ENCODE data around the gene AK4.

DNA sequence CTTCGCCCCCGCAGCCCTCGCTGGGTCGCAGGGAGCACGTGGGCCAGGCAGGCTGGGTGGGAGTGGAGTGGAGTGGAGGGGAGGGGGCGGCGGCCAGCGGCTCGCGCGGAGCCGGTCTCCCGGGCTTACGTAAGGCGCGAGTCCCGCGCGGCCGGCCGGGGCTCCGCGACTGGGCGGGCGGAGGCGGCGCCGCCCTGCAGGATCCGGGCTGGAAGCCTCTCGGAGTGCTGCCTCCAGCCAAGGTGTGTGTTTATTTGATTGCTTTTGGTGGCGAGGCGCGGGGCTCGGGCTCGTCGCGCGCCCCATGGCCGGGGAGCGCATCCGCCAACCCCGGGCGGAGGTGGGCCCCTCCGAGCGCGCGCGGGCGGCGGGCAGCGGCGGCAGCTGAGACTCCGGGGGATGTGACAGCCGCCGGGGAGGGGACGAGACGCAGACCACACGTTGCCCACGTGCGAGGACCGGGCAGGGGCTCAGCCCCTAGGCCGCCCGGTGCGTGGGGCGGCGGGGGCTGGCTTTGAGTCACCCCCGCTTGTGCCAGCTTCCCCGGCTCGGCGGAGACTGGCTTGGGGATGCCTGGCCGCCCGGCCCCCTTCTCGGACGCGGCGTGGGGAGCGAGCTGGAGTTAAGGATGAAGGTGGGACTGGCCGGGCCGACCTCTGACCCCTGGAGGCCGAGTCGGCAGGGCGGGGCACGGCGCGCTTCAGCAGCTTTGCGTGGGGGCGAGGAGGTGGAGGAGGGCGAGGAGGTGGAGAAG, 402 bp upstream of the AK4 start:
- TF ChIP-seq POLR2A (IDR thresholded peaks at IDR 0.05; ENCODE audit: low read length): no peak
- TF ChIP-seq GATA1 (IDR thresholded peaks at IDR 0.05; ENCODE audit: low read depth, low read length): no peak
